WTC11 (cell line): Measurements from ENCODE around the gene CYP2A7. TPM values are rescaled to one million over a fixed set of nuclear protein-coding genes. Genes with fewer than 3 reads are reported as not detected.
"Not testable (repeated sequence)": the region's sequence is repeated elsewhere in the genome, so short reads cannot be mapped to it uniquely, and the experiment has no call there.

Experiments
- ATAC-seq: fragments of 200-7000 bp; cut with Tn5 transposase; 2 replicates; pipeline ENCODE4 v1.10.0; 2021; ENCODE audit warnings: mild to moderate bottlenecking, moderate library complexity
- CTCF ChIA-PET: fragments of 300-600 bp; sonication (Branson Sonifier 250); formaldehyde crosslinking; loops from one replicate; lab custom pipeline; 2021; ENCODE audit warnings: antibody characterized with exemption; lab: Charles Lee
- POLR2A ChIA-PET: fragments of 350-600 bp; sonication (Branson Sonifier 250); formaldehyde crosslinking; loops from one replicate; lab custom pipeline; 2021; ENCODE audit warnings: antibody characterized with exemption; lab: Charles Lee
- DNase-seq: peaks from one replicate; pipeline ENCODE4 v3.0.0; 2021; ENCODE audit warnings: low spot score
- H3K27ac Mint-ChIP-seq: 2 replicates; pipeline ENCODE4 v1.8.0; 2021; ENCODE audit warnings: mixed read lengths
- H3K27me3 Mint-ChIP-seq: 2 replicates; pipeline ENCODE4 v1.8.0; 2021; ENCODE audit warnings: low read depth, mild to moderate bottlenecking, moderate library complexity, mixed read lengths
- H3K36me3 Mint-ChIP-seq: 2 replicates; pipeline ENCODE4 v1.8.0; 2021; ENCODE audit warnings: mixed read lengths
- H3K4me1 Mint-ChIP-seq: 2 replicates; pipeline ENCODE4 v1.8.0; 2022; ENCODE audit warnings: mixed read lengths
- H3K4me3 Mint-ChIP-seq: 2 replicates; pipeline ENCODE4 v1.8.0; 2021; ENCODE audit warnings: mild to moderate bottlenecking, moderate library complexity, mixed read lengths
- H3K9me3 Mint-ChIP-seq: 2 replicates; pipeline ENCODE4 v1.8.0; 2021; ENCODE audit warnings: mixed read lengths
- GABPB1 ChIP-seq: sonication (generic); formaldehyde crosslinking; IDR thresholded peaks from 2 replicates; pipeline ENCODE4 v1.8.1; 2023; ENCODE audit warnings: mild to moderate bottlenecking, missing genetic modification reagents
- NR1H2 ChIP-seq: sonication (generic); formaldehyde crosslinking; IDR thresholded peaks from 2 replicates; pipeline ENCODE4 v1.9.0; 2021; ENCODE audit warnings: mild to moderate bottlenecking, moderate library complexity, missing genetic modification reagents
- RELA ChIP-seq: sonication (generic); formaldehyde crosslinking; IDR thresholded peaks from 2 replicates; pipeline ENCODE4 v1.8.1; 2022; ENCODE audit warnings: missing genetic modification reagents, mild to moderate bottlenecking, borderline replicate concordance
- ZNF121 ChIP-seq: sonication (generic); formaldehyde crosslinking; IDR thresholded peaks from 2 replicates; pipeline ENCODE4 v1.8.0; 2023; ENCODE audit warnings: missing genetic modification reagents
- ZNF423 ChIP-seq: fragments of 250-450 bp; sonication (Bioruptor Pico); IDR thresholded peaks from 2 replicates; pipeline ENCODE4 v2.1.2; 2022; ENCODE audit warnings: mild to moderate bottlenecking, moderate library complexity
- total RNA-seq: library from RNA; stranded (reverse); gene quantifications from 3 replicates; pipeline ENCODE4 v1.2.3, GENCODE V29; 2021
- TF ChIP-seq, protein P1 (sequence below): sonication (generic); formaldehyde crosslinking; IDR thresholded peaks from 2 replicates; pipeline ENCODE4 v1.8.1; 2023; ENCODE audit warnings: mild to moderate bottlenecking, missing genetic modification reagents, borderline replicate concordance
- TF ChIP-seq, protein P2 (sequence below): sonication (generic); formaldehyde crosslinking; IDR thresholded peaks from 2 replicates; pipeline ENCODE4 v1.8.1; 2023; ENCODE audit warnings: mild to moderate bottlenecking, missing genetic modification reagents

The CYP2A7 gene
- total RNA-seq, 1 experiment from 2014 or later = not detected

DNA sequence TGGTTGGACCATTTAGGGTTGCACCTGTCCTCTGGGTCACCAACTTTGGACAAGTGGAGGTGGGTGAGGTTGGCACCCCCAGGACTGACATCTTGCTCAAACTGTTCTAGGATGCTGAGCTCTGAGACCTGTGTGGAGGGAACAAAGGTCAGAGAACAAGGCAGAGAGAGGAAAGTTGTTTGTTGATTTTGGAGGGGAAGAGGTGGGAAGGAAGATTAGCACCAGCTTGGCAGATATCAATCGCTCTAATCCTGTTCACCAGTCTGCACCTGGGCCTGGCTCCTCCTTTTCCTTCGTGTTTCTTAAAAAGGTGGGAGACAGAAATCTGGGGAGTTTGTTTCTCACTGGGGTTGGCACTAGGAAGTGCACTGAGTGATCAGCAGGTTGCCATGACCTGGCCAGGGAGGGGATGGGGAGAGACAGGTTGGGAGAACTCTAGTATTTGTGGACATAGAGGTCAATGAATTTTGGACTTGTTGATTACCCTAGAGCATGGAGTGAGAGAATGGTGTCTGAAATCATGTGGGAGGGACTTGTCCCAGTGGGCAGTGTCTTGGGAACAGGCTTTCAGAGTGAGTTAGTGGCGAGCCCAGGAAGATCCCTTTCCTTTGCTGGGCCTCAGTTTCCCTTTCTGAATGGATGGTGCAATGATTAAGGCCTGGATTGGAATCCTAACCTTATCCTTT, 29.4 kb downstream of the CYP2A7 start:
- H3K27ac Mint-ChIP-seq, ATAC-seq, POLR2A ChIA-PET, H3K4me1 Mint-ChIP-seq, H3K9me3 Mint-ChIP-seq, CTCF ChIA-PET, H3K36me3 Mint-ChIP-seq, DNase-seq, H3K4me3 Mint-ChIP-seq: not testable (repeated sequence)
- peaks cover 40% of the 10 kb centered on the region for H3K27me3 Mint-ChIP-seq

- DNase-seq, ATAC-seq, H3K9me3 Mint-ChIP-seq, H3K4me1 Mint-ChIP-seq, H3K27ac Mint-ChIP-seq, CTCF ChIA-PET, POLR2A ChIA-PET, H3K36me3 Mint-ChIP-seq, H3K4me3 Mint-ChIP-seq: not testable (repeated sequence)
- H3K27me3 Mint-ChIP-seq = peaks cover 59% of the 10 kb centered on the region
Measured at GRCh38 chr19:40850277-40850676, 31.8 kb downstream of the CYP2A7 start, which contains the start of gene CYP2A6. TSS of gene CYP2A6 (minus strand) at chr19:40850447. CDS start at chr19:40850426, 21 bp downstream.

DNA sequence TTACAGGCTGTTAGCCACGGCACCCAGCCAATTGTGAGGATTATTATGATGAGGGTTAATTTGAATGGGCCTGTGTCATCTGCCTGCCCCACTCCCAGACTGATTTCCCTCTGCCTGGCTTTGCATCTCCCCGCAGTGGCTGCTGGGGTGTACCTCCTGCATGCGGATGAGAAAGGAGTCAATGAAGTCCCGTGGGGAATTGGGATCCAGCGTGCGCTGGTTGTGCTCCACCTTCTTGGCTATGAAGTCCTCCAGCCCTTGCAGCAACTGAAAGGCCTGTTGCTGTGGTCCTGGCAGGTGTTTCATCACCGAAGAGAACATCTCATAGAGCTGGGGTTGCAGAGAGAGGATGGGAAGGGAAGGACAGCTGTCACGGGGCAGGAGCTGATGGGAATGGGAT, 35.3 kb downstream of the CYP2A7 start:
- CTCF ChIA-PET, H3K4me1 Mint-ChIP-seq, H3K9me3 Mint-ChIP-seq, DNase-seq, H3K27ac Mint-ChIP-seq, H3K4me3 Mint-ChIP-seq, POLR2A ChIA-PET, H3K36me3 Mint-ChIP-seq, ATAC-seq: not testable (repeated sequence)
- H3K27me3 Mint-ChIP-seq = peaks cover 75% of the 10 kb centered on the region

- H3K4me1 Mint-ChIP-seq, H3K36me3 Mint-ChIP-seq, H3K27ac Mint-ChIP-seq, POLR2A ChIA-PET, H3K9me3 Mint-ChIP-seq: not testable (repeated sequence)
- CTCF ChIA-PET = interaction anchor here (0.5 to 0.6 kb wide), 2 partner anchors 23 to 345 kb away, joined by 3 read pairs; no protein-coding TSS in a partner anchor
- peaks cover 70% of the 10 kb centered on the region for H3K27me3 Mint-ChIP-seq
- DNase-seq (peak; percentile 65), ATAC-seq (peak; percentile 94)
- H3K4me3 Mint-ChIP-seq = peak overlapping the region; percentile 60
Measured at GRCh38 chr19:40843653-40844052, 38.4 kb downstream of the CYP2A7 start.

DNA sequence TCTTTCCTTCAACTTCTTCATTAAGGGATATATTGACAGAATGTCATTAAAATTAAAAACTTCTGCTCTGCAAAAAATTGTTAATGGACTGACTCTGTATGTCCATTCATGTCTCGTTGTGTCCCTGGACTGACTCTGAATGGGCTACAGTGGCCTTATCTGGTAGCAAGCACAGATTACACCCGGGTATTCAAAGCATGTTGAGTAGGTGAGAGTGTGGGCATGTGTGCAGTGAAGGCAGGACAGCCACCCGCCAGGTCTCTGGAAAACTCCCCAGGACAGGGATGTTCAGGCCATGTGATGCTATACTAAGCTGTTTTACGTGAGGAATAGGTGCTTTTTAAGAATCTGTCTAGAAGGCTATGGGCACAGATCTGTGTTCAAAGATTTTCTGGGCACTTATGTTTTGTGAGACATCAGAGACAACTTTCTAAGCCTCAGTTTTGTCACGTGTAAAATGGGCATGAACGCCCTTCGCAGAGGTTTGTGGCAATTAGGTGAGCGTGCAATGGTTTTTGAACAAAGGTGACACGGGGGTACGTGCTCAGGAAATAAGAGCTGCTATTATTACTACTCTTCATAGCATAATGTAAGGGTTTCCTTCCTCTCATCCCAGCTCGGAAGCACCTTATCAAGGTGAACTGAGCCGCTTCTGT, 38.9 kb downstream of the CYP2A7 start:
- Mint-ChIP-seq H3K4me3 (peak overlapping the region; percentile 60), H3K27me3 (peaks cover 65% of the 10 kb centered on the region)
- POLR2A ChIA-PET, H3K27ac Mint-ChIP-seq, H3K4me1 Mint-ChIP-seq, DNase-seq, H3K9me3 Mint-ChIP-seq, H3K36me3 Mint-ChIP-seq, ATAC-seq: not testable (repeated sequence)
- CTCF ChIA-PET = interaction anchor here (0.5 to 0.6 kb wide), 2 partner anchors 23 to 346 kb away, joined by 3 read pairs; no protein-coding TSS in a partner anchor

GRCh38 chr19:40842012-40842411, 40.0 kb downstream of the CYP2A7 start:
- ATAC-seq, H3K9me3 Mint-ChIP-seq, H3K27ac Mint-ChIP-seq, POLR2A ChIA-PET, DNase-seq, H3K36me3 Mint-ChIP-seq, CTCF ChIA-PET, H3K4me3 Mint-ChIP-seq, H3K4me1 Mint-ChIP-seq: not testable (repeated sequence)
- H3K27me3 Mint-ChIP-seq = peaks cover 54% of the 10 kb centered on the region

GRCh38 chr19:40838477-40838876, 43.6 kb downstream of the CYP2A7 start:
- DNase-seq, H3K27ac Mint-ChIP-seq, H3K9me3 Mint-ChIP-seq, H3K4me3 Mint-ChIP-seq, CTCF ChIA-PET, POLR2A ChIA-PET, H3K4me1 Mint-ChIP-seq, ATAC-seq, H3K36me3 Mint-ChIP-seq: not testable (repeated sequence)
- peaks cover 31% of the 10 kb centered on the region for H3K27me3 Mint-ChIP-seq

GRCh38 chr19:40836754-40837429, 45.1 kb downstream of the CYP2A7 start:
- no peak overlapping the region for H3K4me3 Mint-ChIP-seq
- ChIA-PET POLR2A (no interaction called here), CTCF (no interaction called here)
- no peak for DNase-seq
- H3K36me3 Mint-ChIP-seq = no peaks in the 10 kb centered on the region
- H3K27me3 Mint-ChIP-seq = peaks cover 24% of the 10 kb centered on the region
- H3K4me1 Mint-ChIP-seq = no peaks in the 10 kb centered on the region
- no peak overlapping the region for H3K27ac Mint-ChIP-seq
- ATAC-seq = no peak
- no peaks in the 10 kb centered on the region for H3K9me3 Mint-ChIP-seq
- TF ChIP-seq NR1H2 (CRISPR knock-in tag) (no peak), ZNF121 (CRISPR knock-in tag) (no peak), GABPB1 (no peak), RELA (CRISPR knock-in tag) (no peak), ZNF423 (CRISPR knock-in tag) (no peak)
- TF ChIP-seq, protein P1, sequence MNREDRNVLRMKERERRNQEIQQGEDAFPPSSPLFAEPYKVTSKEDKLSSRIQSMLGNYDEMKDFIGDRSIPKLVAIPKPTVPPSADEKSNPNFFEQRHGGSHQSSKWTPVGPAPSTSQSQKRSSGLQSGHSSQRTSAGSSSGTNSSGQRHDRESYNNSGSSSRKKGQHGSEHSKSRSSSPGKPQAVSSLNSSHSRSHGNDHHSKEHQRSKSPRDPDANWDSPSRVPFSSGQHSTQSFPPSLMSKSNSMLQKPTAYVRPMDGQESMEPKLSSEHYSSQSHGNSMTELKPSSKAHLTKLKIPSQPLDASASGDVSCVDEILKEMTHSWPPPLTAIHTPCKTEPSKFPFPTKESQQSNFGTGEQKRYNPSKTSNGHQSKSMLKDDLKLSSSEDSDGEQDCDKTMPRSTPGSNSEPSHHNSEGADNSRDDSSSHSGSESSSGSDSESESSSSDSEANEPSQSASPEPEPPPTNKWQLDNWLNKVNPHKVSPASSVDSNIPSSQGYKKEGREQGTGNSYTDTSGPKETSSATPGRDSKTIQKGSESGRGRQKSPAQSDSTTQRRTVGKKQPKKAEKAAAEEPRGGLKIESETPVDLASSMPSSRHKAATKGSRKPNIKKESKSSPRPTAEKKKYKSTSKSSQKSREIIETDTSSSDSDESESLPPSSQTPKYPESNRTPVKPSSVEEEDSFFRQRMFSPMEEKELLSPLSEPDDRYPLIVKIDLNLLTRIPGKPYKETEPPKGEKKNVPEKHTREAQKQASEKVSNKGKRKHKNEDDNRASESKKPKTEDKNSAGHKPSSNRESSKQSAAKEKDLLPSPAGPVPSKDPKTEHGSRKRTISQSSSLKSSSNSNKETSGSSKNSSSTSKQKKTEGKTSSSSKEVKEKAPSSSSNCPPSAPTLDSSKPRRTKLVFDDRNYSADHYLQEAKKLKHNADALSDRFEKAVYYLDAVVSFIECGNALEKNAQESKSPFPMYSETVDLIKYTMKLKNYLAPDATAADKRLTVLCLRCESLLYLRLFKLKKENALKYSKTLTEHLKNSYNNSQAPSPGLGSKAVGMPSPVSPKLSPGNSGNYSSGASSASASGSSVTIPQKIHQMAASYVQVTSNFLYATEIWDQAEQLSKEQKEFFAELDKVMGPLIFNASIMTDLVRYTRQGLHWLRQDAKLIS (CRISPR knock-in tag) = no peak
- TF ChIP-seq, protein P2, sequence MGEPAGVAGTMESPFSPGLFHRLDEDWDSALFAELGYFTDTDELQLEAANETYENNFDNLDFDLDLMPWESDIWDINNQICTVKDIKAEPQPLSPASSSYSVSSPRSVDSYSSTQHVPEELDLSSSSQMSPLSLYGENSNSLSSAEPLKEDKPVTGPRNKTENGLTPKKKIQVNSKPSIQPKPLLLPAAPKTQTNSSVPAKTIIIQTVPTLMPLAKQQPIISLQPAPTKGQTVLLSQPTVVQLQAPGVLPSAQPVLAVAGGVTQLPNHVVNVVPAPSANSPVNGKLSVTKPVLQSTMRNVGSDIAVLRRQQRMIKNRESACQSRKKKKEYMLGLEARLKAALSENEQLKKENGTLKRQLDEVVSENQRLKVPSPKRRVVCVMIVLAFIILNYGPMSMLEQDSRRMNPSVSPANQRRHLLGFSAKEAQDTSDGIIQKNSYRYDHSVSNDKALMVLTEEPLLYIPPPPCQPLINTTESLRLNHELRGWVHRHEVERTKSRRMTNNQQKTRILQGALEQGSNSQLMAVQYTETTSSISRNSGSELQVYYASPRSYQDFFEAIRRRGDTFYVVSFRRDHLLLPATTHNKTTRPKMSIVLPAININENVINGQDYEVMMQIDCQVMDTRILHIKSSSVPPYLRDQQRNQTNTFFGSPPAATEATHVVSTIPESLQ (CRISPR knock-in tag) = no peak
